COLO829 (cell line): ENCODE measurements around the gene TRIM69.

Experiments used
- DNase-seq: peaks from one replicate; pipeline ENCODE4 v3.0.0; 2012; ENCODE audit warnings: low spot score

TRIM69 gene

DNA sequence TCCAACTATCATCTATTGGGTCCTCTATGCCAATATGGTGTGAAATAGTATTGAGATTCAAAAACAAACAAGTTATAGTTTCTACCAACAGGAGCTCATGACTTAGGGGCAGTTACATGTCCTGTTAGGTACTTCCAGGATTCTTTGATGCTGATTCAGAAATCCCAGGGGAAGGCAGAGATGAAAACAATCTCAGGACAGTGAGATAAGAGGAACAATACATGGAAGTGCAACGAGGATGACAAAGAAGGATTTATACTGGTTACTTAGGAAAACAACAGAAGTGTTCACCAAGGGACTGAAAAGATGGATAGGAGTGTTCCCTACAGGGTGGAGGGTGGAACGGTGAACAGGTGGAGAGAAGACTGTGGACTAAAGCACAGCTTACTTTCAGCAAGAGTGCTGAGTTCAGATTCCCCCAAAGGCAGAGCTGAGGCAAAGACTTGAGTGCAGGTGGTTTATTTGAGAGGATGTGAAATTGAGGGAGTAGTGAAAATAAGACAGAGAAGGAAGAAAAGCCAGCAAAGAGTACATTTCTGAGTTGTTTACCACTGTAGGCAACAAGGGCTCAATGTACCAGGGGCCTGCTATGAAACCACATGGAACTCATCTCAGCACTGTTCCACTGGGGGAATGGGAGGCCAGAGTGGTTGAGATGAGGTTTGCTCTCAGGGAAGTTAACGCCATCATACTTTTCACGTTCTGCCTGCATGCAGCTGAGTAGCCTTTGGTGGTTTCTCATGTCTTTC, 68.1 kb downstream of the TRIM69 start:
- DNase-seq, result no peak

DNA sequence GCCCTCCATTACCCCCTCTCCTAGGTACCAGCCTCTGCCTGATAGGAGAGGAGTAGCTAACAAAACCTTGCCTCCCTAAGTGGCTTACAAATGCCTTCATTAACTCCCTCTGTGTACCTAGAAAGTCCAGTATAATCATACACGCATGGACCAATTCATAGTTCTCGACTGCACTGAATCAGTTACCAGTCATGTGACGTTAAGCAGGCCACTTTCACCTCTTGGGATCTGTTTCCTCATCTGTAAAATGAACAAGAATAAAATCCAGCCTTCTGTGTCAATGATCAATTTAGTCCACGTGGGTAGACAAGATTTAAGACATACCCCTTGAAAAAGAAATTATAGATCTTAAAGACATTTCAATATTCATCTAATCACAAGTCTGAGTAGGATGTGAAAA, 72.2 kb downstream of the TRIM69 start:
- DNase-seq, result no peak

DNA sequence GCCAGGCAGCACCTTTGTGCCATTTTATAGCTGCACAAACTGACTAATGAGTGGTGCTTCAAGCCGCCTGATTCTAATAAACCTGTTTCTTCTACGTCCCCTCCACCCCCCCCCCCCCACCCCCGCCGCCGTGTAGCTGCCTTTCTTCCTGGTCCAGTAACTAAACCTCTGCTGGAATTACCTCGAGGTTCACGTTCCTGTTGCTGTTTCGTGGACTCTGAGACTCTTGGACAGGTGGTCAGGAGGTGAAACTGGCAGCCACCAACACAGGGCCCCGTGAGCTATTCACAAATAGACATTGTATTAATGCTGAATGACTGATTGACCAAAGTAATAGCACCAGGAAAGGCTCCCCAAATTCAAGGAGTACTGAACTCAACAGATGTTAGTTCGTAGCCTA, 73.9 kb downstream of the TRIM69 start:
- no peak for DNase-seq

DNA sequence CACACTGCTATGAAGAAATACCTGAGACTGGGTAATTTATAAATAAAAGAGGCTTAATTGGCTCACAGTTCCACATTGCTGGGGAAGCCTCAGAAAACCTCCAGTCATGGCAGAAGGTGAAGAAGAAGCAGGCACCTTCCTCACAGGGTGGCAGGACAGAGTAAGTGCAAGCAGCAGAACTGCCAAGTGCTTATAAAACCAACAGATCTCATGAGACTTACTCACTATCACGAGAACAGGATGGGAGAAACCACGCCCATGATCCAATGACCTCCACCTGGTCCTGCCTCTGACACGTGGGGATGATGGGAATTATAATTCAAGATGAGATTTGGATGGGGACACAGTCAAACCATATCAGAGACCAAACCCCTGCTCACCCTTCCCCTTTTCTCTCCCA, 75.0 kb downstream of the TRIM69 start:
- no peak for DNase-seq

DNA sequence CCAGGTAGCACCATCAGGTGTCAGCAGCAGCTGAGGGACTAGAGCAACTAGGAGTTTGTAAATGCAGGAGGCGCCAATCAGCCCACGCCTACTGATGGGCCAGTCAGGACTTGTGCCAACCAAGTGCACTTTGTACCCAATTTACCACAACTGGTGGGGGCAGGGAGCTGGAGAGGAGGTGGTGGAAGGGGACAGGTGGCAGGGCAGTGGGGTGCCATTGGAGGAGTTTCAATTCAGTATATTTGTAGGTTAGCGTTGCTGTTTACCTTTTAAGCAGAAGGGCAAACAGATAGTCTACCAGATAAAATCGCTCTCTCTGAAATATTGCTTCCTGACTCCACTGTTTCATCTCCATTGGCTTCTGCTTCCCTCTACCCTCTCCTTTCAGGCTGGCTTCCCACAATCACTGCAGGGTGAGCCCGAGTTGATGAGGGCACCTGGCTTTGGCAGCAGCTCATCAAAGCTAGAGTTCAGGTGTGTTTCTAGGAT, 75.7 kb downstream of the TRIM69 start:
- no peak for DNase-seq

DNA sequence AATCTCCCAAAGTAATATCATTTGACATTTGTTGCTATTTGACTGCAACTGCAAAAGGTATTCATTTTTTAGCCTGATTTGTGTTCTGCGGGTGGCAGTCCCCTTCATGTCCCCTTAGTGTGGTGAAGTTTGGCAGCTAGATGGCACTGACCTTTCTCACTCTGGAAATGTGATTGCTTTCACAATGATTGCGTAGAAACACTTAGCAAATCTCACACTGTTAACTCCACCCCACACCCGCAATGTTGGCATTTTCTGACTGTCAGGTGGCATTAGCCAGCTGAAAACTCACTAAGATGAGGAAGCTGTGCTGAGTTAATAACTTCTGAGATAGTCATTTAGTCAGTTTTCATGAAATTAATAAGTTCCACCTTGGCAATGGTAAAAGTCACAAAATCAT, 76.9 kb downstream of the TRIM69 start:
- DNase-seq, result no peak
